Right renal cortex interstitium (tissue), 3 donors: ENCODE data around the gene LARP1. TPM values are rescaled to one million over a fixed set of nuclear protein-coding genes. Genes with fewer than 3 reads are reported as not detected.
"Not testable (repeated sequence)": the region's sequence is repeated elsewhere in the genome, so short reads cannot be mapped to it uniquely, and the experiment has no call there.

Source experiments
- DNase-seq, 3 donors: peaks; one replicate each; pipeline ENCODE4 v3.0.0-alpha.2; 2013; ENCODE audit warnings: low read depth in 3 of 3, low spot score in 2 of 3
- polyA plus RNA-seq, 3 donors: library from polyadenylated mRNA; unstranded; fragments of 120-200 nt; gene quantifications; one replicate each; pipeline ENCODE4 v1.2.1, GENCODE V29; 2013; ENCODE audit not compliant: insufficient read length in 3 of 3

The LARP1 gene
- polyA plus RNA-seq, 3 donors: 133 to 135 (median 133) TPM

DNA sequence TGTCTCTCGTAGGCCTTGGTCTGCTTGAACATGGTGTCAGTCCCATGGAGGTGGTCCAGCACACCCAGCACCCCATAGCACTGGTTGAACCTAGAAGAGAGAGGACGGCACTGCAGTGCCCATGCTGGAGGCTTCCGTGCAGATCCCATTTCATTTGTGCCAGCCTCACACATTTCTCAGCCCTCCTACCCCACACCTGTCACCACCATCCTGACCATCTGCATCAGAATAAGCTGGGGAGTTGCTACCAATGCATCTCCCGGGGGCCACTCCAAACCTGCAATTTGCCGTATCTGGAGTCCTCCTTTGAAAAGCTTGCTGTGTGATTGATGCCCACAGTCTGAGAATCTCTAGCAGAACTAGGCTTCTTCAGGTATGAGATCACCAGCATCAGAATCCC, 65.2 kb downstream of the LARP1 start:
- no peak for DNase-seq

DNA sequence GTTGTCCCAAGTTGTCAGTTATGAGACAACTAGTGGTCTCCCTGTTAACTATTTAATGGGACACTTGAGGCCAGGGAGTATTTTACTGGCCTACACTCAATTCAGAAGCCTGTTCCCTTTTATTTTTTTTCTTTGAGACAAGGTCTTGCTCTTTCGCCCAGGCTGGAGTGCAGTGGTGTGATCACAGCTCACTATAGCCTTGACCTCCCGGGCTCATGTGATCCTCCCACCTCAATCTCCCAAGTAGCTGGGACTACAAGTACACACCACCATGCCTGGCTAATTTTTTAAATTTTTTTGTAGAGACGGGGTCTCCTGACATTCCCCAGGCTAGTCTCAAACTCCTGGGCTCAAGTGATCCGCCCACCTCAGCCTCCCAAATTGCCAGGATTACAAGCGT, 67.7 kb downstream of the LARP1 start:
- not testable (repeated sequence) for DNase-seq

DNA sequence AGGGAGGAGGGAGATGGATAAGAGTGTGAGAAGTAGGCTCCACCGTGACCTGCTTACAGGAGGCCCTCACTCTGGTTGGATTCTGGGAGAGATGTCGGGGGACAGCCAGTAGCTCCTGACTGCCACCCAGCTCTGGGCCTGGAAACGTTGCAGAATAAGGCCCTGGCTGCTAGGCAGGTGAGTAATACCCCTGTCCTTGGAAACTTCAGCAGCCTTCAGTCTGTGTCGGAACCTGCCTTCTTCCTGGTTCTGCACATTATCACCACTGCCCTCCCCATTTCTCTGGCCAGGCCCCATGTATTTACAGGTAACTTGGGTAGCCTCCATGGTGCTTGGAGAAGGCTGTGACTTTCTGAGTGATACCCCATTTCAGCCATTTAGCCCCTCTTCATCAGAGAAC, 68.4 kb downstream of the LARP1 start:
- DNase-seq: no peak

GRCh38 chr5:154824070-154824469, 68.9 kb downstream of the LARP1 start:
- no peak for DNase-seq

DNA sequence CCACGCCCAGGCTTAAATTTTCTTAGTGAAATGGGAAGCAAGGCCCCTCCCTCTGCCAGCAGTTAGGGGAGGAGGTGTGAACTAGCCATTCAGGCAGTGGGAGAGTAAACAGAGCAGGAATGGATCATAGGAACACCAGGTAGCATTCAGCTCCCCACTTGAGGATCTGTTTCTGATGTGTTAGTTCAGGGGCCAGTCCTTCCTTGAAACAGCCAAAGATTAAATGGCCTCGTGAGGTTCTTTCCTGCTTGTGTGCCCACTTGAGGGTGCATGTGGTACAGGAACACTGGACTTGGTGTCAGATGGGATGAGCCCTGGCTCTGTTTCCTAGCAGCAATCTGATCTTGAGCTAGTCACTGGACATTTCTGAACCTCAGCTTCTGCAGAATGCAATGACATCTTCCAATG, 74.0 kb downstream of the LARP1 start:
- no peak for DNase-seq

DNA sequence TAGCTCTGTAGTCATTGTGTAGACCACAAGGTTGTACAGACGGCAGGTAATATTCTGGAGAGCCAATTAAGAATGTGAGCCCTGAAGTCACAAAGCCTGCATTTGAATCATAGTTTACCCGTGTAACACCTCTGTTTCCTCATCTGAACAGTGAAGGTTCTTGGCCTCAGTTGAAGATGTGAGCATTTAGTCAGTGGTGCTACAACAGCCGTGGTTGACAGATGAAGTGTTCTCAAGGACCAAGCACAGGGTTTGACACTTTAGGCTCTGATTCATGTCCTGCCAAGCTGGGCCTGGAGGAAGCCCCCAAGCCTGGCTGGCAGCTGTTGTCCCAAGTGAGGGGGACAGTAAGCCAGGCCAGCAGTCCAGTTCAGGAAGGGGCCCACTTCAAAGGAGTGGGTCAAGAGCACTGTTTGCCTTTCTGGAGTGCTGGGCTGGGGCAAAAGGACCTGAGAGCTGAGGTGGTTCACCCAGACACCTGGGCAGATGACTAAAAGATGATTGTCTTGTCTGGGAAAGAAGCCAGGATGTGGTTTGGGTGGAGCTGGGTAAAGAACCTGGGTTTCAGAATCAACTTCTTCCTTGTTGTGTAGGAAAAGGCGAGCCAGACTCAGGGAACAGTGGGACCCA, 74.5 kb downstream of the LARP1 start:
- DNase-seq: no peak

DNA sequence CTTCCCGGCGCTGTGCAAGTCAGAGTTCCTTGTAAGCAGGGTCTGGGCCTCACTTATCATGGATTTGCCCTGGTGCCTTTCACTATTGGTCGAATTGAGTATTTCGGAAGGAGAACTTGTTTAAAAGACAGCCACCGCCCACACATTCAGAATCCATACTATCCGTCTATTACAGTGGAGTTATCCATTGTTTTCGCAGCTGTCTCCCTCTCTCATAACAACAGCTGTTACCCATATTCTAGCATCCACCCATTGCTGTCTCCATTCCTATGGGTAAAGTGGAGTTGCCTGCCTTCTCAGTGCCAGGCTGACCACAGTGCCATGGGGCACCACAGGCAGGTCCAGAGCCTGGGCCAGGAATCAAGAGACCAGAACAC, 75.0 kb downstream of the LARP1 start:
- no peak for DNase-seq

DNA sequence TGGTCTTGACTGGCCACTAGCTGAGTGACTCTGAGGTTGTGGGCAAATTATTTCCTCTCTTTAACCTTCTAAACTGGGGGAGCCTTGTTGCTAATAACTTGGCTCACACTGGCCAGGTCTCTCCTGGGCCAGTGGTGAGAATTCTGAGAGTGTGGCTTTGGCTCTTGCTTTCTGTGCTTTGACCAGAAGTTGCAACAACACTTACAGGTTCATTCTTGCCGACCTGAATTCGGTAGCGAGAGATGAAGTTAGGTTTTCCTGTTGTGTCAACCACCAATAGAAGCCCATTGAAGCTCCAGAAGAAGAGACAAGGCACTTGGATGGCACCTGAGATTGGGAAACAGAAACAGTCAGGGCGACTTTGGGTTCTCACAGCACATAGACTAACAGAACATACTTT, 75.4 kb downstream of the LARP1 start:
- no peak for DNase-seq

DNA sequence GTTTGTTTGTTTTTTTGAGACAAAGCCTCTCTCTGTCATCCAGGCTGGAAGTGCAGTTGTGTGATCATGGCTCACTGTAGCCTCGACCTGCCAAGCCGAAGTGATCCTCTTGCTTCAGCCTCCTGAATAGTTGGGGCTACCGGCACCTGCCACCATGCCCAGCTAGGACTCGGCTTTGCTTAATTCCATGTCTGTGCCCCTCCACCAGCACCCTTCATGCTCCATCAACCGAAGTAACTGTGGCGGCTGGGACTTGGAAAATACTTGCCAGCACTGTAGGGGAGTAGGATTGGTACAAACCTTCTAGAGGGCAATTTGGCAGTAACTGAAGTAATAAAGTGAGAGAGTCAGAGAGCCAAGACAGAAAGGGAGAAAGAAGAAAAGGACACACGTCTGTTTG, 76.3 kb downstream of the LARP1 start:
- no peak for DNase-seq

GRCh38 chr5:154832804-154833203, 77.6 kb downstream of the LARP1 start:
- DNase-seq: not testable (repeated sequence)

GRCh38 chr5:154834053-154834452, 78.9 kb downstream of the LARP1 start:
- no peak for DNase-seq

DNA sequence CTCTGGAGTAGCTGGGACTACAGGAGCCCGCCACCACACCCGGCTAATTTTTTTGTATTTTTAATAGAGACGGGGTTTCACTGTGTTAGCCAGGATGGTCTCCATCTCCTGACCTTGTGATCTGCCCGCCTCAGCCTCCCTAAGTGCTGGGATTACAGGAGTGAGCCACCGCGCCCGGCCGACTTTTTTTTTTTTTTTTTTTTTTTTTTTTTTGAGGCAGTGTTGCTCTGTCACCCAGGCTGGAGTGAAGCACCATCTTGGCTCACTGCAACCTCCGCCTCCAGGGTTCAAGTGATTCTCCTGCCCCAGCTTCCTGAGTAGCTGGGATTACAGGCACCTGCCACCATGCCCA, 80.5 kb downstream of the LARP1 start:
- not testable (repeated sequence) for DNase-seq

DNA sequence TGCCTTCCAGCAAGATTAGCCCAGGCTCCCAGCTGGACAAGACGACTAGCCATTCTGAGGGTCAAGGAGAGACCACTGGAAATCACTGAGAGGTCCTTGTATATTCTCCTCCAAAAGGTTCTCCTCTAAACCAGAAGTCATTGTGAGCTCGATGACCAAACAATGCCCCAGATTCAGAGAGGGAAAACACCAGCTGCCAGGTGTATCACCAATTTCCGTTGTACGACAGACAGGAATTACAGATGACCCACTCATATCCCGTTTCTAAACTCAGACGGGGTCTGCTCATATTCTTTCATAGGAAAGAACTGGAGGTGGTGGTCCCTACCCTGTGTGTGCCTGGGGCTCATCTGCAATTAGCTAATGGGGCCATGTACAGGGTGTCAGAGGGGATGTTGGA, 81.0 kb downstream of the LARP1 start:
- DNase-seq: no peak

- no peak for DNase-seq
Measured at GRCh38 chr5:154837009-154837901, 82.1 kb downstream of the LARP1 start.

- DNase-seq: no peak
Measured at GRCh38 chr5:154840435-154841272, 85.5 kb downstream of the LARP1 start.

DNA sequence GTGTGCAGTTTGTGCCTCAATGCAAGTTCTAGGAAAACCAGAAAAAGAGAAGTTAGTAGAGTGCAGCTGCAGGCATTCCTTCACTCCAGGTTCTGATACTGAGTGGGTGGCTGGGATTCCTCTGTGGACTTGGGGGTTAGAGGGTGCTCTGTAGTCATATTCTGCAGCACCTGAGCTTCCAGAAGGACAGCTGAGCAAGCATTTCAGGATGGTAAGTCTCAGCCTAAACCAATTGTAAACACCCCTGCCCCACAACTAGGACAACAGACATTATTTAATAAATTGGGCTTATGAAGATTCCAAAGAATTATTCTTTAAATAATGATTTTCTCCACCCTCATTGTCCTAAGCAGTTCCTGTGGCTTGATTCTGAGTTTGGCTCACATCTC, 86.1 kb downstream of the LARP1 start:
- DNase-seq: no peak

- no peak for DNase-seq
Measured at GRCh38 chr5:154842689-154843530, 87.7 kb downstream of the LARP1 start.

- DNase-seq: no peak
Measured at GRCh38 chr5:154844809-154845208, 89.6 kb downstream of the LARP1 start.

GRCh38 chr5:154849264-154849785, 94.1 kb downstream of the LARP1 start:
- DNase-seq: no peak

DNA sequence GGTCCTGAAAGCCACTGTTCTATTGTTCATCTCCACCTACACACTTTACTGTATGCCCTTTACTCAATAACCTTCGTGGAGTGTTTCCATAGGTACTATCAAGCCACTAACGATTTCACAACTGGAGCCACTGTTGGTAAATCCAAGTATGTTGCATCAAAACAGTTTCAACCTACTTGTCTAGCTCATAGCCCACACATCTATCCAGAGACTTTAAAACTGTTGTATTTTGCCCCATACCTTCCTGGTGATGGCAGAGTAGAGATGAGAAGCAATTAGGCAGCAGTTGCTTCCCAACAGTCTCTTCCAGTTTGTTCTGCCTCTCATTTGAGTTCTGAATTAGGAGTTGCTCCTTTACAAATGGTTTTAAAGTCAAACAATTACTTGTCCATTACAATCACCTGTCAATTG, 94.6 kb downstream of the LARP1 start:
- DNase-seq: no peak
